ENCODE data around the gene SORL1.
A peak's percentile ranks its signal among the peaks of the same experiment; 100 is the strongest.

SORL1 gene

GRCh38 chr11:121589946-121590537 is 137.9 kb downstream of the SORL1 start:
- no peak for TF ChIP-seq CTCF (IDR thresholded peaks at IDR 0.05)
- H3K4me1 ChIP-seq = peaks cover 0 to under 1% (median 0%) of the 10 kb centered on the region in 4 donors
- H3K36me3 ChIP-seq = peaks cover 0 to 67% (median 4%) of the 10 kb centered on the region in 3 donors
- no peak for DNase-seq
- no peak overlapping the region for H3K4me3 ChIP-seq
- no peaks in the 10 kb centered on the region for H3K27me3 ChIP-seq
- intact Hi-C loops (cut with DNase I; ENCODE audit: low total_unique reads) = loop anchor here (5.0 to 10.0 kb wide), 2 partner anchors 268 to 345 kb away; no protein-coding TSS in a partner anchor
- no peak overlapping the region for H3K27ac ChIP-seq
- no peaks in the 10 kb centered on the region for H3K9me3 ChIP-seq

- no peak for TF ChIP-seq CTCF (IDR thresholded peaks at IDR 0.05)
- no peak for DNase-seq
- no peaks in the 10 kb centered on the region for H3K9me3 ChIP-seq
- H3K4me1 ChIP-seq = peaks cover 0 to 9% (median 5%) of the 10 kb centered on the region in 4 donors
- H3K36me3 ChIP-seq = peaks cover 0 to 70% (median 4%) of the 10 kb centered on the region in 3 donors
- no peak overlapping the region for H3K27ac ChIP-seq
- no peak overlapping the region for H3K4me3 ChIP-seq
- intact Hi-C loops (cut with DNase I; ENCODE audit: low total_unique reads) = loop anchor here (5.0 to 10.0 kb wide), 2 partner anchors 269 to 346 kb away; no protein-coding TSS in a partner anchor
- no peaks in the 10 kb centered on the region for H3K27me3 ChIP-seq
Measured at GRCh38 chr11:121590772-121591404, 138.8 kb downstream of the SORL1 start.

GRCh38 chr11:121591405-121592033 is 139.4 kb downstream of the SORL1 start:
- Histone ChIP-seq H3K36me3 (peaks cover 0 to 72% (median 4%) of the 10 kb centered on the region in 3 donors), H3K4me3 (no peak overlapping the region), H3K27ac (no peak overlapping the region), H3K27me3 (no peaks in the 10 kb centered on the region), H3K9me3 (no peaks in the 10 kb centered on the region), H3K4me1 (peaks cover 0 to 15% (median 11%) of the 10 kb centered on the region in 4 donors)
- TF ChIP-seq CTCF (IDR thresholded peaks at IDR 0.05) = peak; percentile 79 to 83
- intact Hi-C loops (cut with DNase I; ENCODE audit: low total_unique reads) = loop anchor here (5.0 to 10.0 kb wide), 2 partner anchors 269 to 347 kb away; no protein-coding TSS in a partner anchor
- peak; percentile 70 to 72 for DNase-seq

GRCh38 chr11:121592708-121593107 is 140.6 kb downstream of the SORL1 start:
- TF ChIP-seq CTCF (IDR thresholded peaks at IDR 0.05) = no peak
- no peaks in the 10 kb centered on the region for H3K9me3 ChIP-seq
- no peak overlapping the region for H3K27ac ChIP-seq
- no peak for DNase-seq
- peaks cover 0 to 66% (median 4%) of the 10 kb centered on the region in 3 donors for H3K36me3 ChIP-seq
- no peak overlapping the region for H3K4me3 ChIP-seq
- intact Hi-C loops (cut with DNase I; ENCODE audit: low total_unique reads) = loop anchor here (5.0 to 10.0 kb wide), 2 partner anchors 270 to 348 kb away; no protein-coding TSS in a partner anchor
- H3K27me3 ChIP-seq = no peaks in the 10 kb centered on the region
- H3K4me1 ChIP-seq = peaks cover 0 to 22% (median 12%) of the 10 kb centered on the region in 4 donors

- H3K9me3 ChIP-seq = no peaks in the 10 kb centered on the region
- intact Hi-C loops (cut with DNase I; ENCODE audit: low total_unique reads) = loop anchor here (10.0 kb wide), 1 partner anchor 351 kb away; no protein-coding TSS in a partner anchor
- H3K4me3 ChIP-seq = no peak overlapping the region
- peaks cover 0 to 38% (median 0%) of the 10 kb centered on the region in 3 donors for H3K36me3 ChIP-seq
- TF ChIP-seq CTCF (IDR thresholded peaks at IDR 0.05) = peak in 1 of 2 experiments; percentile 12
- no peaks in the 10 kb centered on the region for H3K27me3 ChIP-seq
- peaks cover 0 to 22% (median 12%) of the 10 kb centered on the region in 4 donors for H3K4me1 ChIP-seq
- peak overlapping the region; percentile 45 to 47 for H3K27ac ChIP-seq
- DNase-seq = peak; percentile 64 to 85
Measured at GRCh38 chr11:121595717-121596161, 143.6 kb downstream of the SORL1 start.
